ENCODE data around the gene CHMP1B.

Gene CHMP1B

DNA sequence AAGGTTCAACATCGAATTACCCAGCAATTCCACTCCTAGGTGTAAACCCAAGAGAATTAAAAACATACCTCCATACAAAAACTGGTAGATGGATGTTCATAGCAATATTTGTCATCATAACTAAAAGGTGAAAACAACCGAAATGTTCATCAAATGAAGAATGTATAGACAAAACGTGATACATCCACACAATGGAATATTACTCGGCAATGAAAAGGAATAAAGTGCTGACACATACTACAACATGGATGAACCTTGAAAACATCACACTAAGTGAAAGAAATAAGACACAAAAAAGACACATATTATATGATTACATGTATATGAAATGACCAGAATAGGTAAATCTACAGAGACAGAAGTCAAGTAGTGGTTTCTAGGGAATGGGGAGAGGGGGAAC, 20.6 kb upstream of the CHMP1B start:
- ChIA-PET POLR2A (ENCODE audit: low non-redundant PET) (no interaction called here), CTCF (no interaction called here)
- TF ChIP-seq CTCF (conservative IDR thresholded peaks at IDR 0.05; ENCODE audit: low read depth), result no peak
- no peak overlapping the region for H3K27ac ChIP-seq
- DNase-seq (ENCODE audit: low spot score), result no peak

GRCh38 chr18:11831921-11832320, 19.3 kb upstream of the CHMP1B start:
- TF ChIP-seq CTCF (conservative IDR thresholded peaks at IDR 0.05; ENCODE audit: low read depth), result no peak
- ChIA-PET CTCF (no interaction called here), POLR2A (ENCODE audit: low non-redundant PET) (no interaction called here)
- H3K27ac ChIP-seq, result no peak overlapping the region
- DNase-seq (ENCODE audit: low spot score), result no peak

DNA sequence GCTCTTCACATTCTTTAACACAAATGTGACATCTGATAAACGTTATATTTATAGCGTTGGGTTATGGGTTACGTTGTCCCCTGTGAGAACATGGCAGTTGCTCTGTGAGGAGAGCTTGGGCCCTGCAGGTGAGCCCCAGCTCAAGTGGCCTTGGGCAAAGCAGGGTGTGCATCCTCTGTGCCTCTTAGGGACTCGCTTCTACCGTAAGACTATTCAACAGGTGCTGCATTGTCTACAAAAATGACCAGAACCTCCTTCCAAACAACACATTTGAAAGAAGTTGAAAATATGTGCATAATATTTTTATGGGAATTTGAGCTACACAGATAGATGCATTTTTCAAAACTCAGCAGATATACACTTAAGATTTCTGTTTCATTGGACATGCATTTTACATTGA, 16.4 kb upstream of the CHMP1B start:
- POLR2A ChIA-PET (ENCODE audit: low non-redundant PET), result interaction anchor here (0.5 kb wide), 1 partner anchor 61 kb away, joined by 4 read pairs; no protein-coding TSS in a partner anchor
- no peak for DNase-seq (ENCODE audit: low spot score)
- no peak overlapping the region for H3K27ac ChIP-seq
- no peak for TF ChIP-seq CTCF (conservative IDR thresholded peaks at IDR 0.05; ENCODE audit: low read depth)
- CTCF ChIA-PET, result no interaction called here

DNA sequence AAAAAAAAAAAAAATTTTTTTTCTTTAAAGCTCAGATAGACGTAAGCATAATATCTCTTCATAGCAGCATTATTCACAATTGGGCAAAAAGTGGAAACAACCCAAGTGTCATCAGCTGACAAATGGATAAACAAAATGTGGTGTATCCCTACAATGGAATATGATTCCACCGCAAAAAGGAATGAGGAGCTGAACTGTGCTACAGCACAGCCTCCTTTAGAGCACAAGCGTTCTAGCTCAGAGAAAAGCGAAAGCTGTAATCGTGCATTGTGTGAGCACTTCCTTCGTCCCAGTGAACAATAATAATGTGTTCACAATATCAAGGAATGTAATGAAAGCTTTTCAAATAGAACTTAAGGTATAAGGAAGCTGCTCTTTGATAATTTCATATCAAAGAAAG, 11.7 kb upstream of the CHMP1B start:
- POLR2A ChIA-PET (ENCODE audit: low non-redundant PET), result no interaction called here
- CTCF ChIA-PET, result interaction anchor here (0.6 to 1.0 kb wide), 2 partner anchors 100 to 188 kb away, joined by 3 to 5 read pairs; no protein-coding TSS in a partner anchor
- no peak for DNase-seq (ENCODE audit: low spot score)
- H3K27ac ChIP-seq, result no peak overlapping the region
- no peak for TF ChIP-seq CTCF (conservative IDR thresholded peaks at IDR 0.05; ENCODE audit: low read depth)

GRCh38 chr18:11840493-11840892, 10.7 kb upstream of the CHMP1B start:
- ChIA-PET CTCF (no interaction called here), POLR2A (ENCODE audit: low non-redundant PET) (no interaction called here)
- no peak for TF ChIP-seq CTCF (conservative IDR thresholded peaks at IDR 0.05; ENCODE audit: low read depth)
- no peak overlapping the region for H3K27ac ChIP-seq
- DNase-seq (ENCODE audit: low spot score), result no peak

DNA sequence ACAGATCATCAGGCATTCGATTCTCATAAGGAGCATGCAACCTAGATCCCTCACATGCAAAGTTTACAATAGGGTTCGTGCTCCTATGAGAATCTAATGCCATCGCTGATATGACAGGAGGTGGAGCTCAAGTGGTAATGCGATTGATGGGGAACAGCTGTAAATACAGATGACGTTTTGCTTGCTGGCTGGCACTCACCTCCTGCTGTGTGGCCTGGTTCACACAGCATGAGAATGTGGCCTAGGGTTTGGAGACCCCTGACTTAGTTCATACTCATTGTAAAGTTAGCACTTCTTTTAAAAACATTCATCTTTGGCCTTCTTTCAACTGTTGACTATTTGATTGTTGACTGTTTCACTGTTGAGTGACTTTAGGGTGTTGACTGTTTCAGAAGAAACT, 8.7 kb upstream of the CHMP1B start:
- DNase-seq (ENCODE audit: low spot score), result no peak
- H3K27ac ChIP-seq, result no peak overlapping the region
- CTCF ChIA-PET, result no interaction called here
- no peak for TF ChIP-seq CTCF (conservative IDR thresholded peaks at IDR 0.05; ENCODE audit: low read depth)
- POLR2A ChIA-PET (ENCODE audit: low non-redundant PET), result no interaction called here

DNA sequence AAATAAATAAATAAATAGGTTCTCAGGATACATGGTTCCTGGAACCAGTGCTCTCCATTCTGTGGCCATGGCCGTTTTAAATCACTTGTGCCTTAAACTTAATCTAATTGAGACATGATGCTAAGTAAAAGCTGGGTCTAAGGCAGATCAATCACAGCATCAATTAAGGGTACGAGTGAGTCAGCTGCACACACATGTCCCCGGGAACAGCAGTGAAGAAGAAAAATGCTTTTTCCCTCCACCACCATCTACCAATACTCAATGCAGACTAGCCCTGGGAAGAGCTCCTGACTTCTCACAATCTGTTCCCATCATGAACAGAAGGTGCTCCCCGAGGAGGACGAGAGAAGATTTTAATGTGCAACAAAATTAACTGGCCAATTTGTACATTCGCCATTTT, 6.8 kb upstream of the CHMP1B start:
- no peak overlapping the region for H3K27ac ChIP-seq
- CTCF ChIA-PET, result interaction anchor here (0.6 to 0.7 kb wide), 2 partner anchors 63 to 332 kb away, joined by 3 read pairs; no protein-coding TSS in a partner anchor
- no peak for TF ChIP-seq CTCF (conservative IDR thresholded peaks at IDR 0.05; ENCODE audit: low read depth)
- POLR2A ChIA-PET (ENCODE audit: low non-redundant PET), result no interaction called here
- no peak for DNase-seq (ENCODE audit: low spot score)
